NCI-H1105 treated with DMSO at 0.1 percent for 48 hours (cell line): ENCODE data around the gene TGM2.
"Not testable (repeated sequence)": the region's sequence is repeated elsewhere in the genome, so short reads cannot be mapped to it uniquely, and the experiment has no call there.

Source experiments
- DNase-seq: peaks from one replicate; lab custom pipeline; 2025; lab: John Stamatoyannopoulos, UW

The TGM2 gene

GRCh38 chr20:38115205-38115604 is 49.9 kb downstream of the TGM2 start:
- no peak for DNase-seq

DNA sequence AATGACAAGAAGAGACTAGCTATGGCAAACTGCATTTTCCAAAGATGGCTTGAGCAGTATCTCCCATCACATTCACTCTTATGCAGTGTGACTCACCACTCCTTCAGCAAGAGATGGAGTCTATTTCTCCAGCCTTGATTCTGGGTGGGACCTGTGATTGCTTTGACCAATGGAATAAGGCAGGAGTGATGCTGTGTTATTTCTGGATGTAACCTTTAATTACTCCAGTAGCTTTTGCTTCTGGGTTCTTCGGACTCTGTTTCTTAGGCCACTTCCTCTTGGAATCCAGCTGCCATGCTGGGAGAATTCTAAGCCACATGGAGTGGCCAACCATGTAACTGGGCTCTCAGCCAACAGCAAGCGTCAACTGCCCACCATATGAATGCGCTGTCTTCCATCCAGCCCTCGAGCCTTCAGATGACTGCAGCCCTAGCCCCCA is 50.7 kb downstream of the TGM2 start:
- DNase-seq, result no peak

GRCh38 chr20:38113401-38114325 is 51.4 kb downstream of the TGM2 start:
- DNase-seq, result peak; percentile 31

- no peak for DNase-seq
Measured at GRCh38 chr20:38112930-38113294, 52.2 kb downstream of the TGM2 start.

GRCh38 chr20:38112261-38112929 is 52.7 kb downstream of the TGM2 start:
- no peak for DNase-seq

- DNase-seq, result no peak
Measured at GRCh38 chr20:38111366-38112232, 53.5 kb downstream of the TGM2 start.

- no peak for DNase-seq
Measured at GRCh38 chr20:38110525-38111178, 54.4 kb downstream of the TGM2 start.

- no peak for DNase-seq
Measured at GRCh38 chr20:38109591-38110524, 55.2 kb downstream of the TGM2 start.

DNA sequence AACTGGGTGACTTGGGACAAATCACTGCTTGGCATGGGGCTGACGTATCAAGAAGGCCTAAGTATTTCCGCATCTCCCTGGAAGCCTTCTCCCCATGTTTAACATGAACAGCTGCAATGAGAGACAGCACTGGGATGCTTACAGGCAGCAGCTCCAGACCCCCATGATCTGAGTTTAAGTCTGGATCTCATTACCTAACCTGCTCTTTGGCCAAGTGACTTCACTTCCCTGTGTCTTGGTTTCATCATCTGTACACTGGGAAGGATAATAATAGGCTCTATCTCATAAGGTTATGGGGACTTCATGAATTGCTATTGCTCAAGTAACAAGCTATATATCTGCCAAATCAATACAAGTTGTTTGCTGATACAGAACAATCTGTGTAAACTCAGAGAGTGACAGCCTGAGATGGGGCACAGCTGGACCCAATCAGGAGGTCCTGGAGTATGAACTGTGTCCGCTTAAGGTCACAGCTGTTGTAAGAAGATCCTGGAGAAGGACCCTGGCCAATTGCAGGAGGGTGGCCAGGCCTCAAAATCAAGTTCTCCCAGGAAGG is 56.0 kb downstream of the TGM2 start:
- no peak for DNase-seq

GRCh38 chr20:38108438-38108985 is 56.6 kb downstream of the TGM2 start:
- DNase-seq, result no peak

DNA sequence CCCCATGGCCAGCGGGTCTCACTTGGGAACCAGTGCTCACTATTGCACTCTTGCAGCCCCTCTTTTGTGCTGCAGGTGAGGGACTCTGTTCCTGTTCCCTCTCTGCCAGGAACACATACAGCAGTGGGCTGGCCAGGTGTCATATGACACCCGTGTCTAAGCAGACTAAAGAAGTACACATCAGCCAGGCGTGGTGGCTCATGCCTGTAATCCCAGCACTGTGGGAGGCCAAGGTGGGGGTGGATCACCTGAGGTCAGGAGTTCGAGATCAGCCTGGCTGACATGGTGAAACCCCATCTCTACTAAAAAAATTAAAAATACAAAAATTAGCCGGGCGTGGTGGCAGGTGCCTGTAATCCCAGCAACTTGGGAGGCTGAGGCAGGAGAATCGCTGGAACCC is 57.2 kb downstream of the TGM2 start:
- not testable (repeated sequence) for DNase-seq

GRCh38 chr20:38107386-38107785 is 57.7 kb downstream of the TGM2 start:
- DNase-seq, result not testable (repeated sequence)

GRCh38 chr20:38106461-38106860 is 58.6 kb downstream of the TGM2 start:
- no peak for DNase-seq

DNA sequence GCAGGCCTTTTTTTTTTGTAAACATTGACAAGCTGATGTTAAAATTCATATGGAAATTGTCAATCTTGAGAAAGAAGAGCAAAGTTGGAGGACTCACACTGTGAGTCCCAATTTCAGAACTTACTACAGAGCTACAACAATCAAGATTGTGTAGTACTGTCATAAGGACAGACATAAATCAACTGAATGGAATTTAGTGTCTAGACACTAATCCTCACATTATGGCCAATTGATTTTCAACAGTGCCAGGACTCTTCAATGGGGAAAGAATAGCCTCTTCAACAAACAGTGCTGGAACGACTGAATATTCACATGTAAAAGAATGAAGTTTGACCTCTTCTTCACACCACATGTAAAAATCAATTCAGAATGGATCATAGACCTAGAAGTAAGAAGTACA is 60.8 kb downstream of the TGM2 start:
- DNase-seq, result no peak

GRCh38 chr20:38102206-38102605 is 62.9 kb downstream of the TGM2 start:
- DNase-seq, result not testable (repeated sequence)

DNA sequence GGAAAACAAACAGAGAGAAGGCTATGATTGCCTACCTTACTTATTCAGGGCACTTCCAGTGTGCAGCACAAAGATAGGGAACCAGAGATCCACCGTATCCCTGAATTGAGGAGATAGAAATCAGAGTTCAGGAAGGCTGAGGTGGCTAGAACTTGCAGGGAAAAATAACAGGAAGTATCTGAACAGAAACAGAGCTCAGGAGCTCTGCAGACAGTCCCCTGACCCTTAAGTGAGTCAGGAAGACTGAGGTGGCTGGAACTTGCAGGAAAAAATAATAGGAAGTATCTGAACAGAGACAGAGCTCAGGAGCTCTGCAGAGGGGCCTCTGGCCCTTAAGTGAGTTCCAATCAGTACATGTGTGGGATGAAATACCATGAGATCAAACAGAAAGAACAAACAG is 66.1 kb downstream of the TGM2 start:
- no peak for DNase-seq

GRCh38 chr20:38095017-38095686 is 69.9 kb downstream of the TGM2 start:
- DNase-seq, result no peak

GRCh38 chr20:38094373-38094891 is 70.6 kb downstream of the TGM2 start:
- no peak for DNase-seq

DNA sequence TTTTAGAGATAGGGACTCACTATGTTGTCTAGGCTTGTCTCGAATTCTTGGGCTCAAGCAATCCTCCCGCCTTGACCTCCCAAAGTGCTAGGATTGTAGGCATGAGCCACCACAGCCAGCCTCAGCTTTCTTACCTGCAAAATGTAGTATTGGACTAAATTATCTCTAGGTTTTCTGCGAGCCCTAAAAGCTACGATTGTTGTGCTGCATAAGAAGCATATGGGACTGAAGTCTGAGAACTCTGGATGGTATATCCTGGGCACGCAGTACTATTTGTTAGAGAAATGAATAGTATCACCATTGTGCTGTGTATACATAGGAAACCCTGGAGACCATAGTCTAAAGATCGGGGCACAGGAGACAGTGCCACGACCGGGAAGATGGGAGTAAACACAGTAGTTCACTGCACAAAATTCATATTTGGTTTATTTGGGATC is 71.4 kb downstream of the TGM2 start:
- DNase-seq, result no peak
